CD4-positive, alpha-beta T cell treated with Interleukin-12 subunit alpha and Interleukin-12 subunit beta, for 1 hour (primary cell): ENCODE results near the gene OR1F1.
"Not testable (repeated sequence)": the region's sequence is repeated elsewhere in the genome, so short reads cannot be mapped to it uniquely, and the experiment has no call there.

Experiments
- DNase-seq: peaks from one replicate; pipeline ENCODE4 v3.0.0-alpha.2; 2020

OR1F1 gene

GRCh38 chr16:3175157-3176093 is 12.6 kb upstream of the OR1F1 start:
- no peak for DNase-seq

GRCh38 chr16:3179651-3180050 is 8.4 kb upstream of the OR1F1 start:
- no peak for DNase-seq

GRCh38 chr16:3180445-3180878 is 7.5 kb upstream of the OR1F1 start:
- DNase-seq = no peak

GRCh38 chr16:3182293-3182607 is 5.8 kb upstream of the OR1F1 start:
- DNase-seq = not testable (repeated sequence)

- DNase-seq = peak; percentile 54
Measured at GRCh38 chr16:3182608-3183444, 5.2 kb upstream of the OR1F1 start.

GRCh38 chr16:3183445-3184139 is 4.4 kb upstream of the OR1F1 start:
- DNase-seq = no peak

- no peak for DNase-seq
Measured at GRCh38 chr16:3186946-3187690, 886 bp upstream of the OR1F1 start.

- DNase-seq = no peak
Measured at GRCh38 chr16:3188675-3188924, 596 bp downstream of the OR1F1 start.

- DNase-seq = peak; percentile 38
Measured at GRCh38 chr16:3188925-3189825, 1.2 kb downstream of the OR1F1 start.

- no peak for DNase-seq
Measured at GRCh38 chr16:3189869-3190268, 1.9 kb downstream of the OR1F1 start.

GRCh38 chr16:3190949-3191353 is 2.9 kb downstream of the OR1F1 start:
- DNase-seq = peak; percentile 22

- no peak for DNase-seq
Measured at GRCh38 chr16:3192476-3193019, 4.5 kb downstream of the OR1F1 start.

GRCh38 chr16:3193221-3194212 is 5.5 kb downstream of the OR1F1 start:
- DNase-seq = no peak

- no peak for DNase-seq
Measured at GRCh38 chr16:3194792-3195191, 6.8 kb downstream of the OR1F1 start.

GRCh38 chr16:3195975-3196374 is 8.0 kb downstream of the OR1F1 start:
- no peak for DNase-seq

- not testable (repeated sequence) for DNase-seq
Measured at GRCh38 chr16:3197694-3198333, 9.8 kb downstream of the OR1F1 start.

GRCh38 chr16:3198334-3199072 is 10.5 kb downstream of the OR1F1 start:
- no peak for DNase-seq

- no peak for DNase-seq
Measured at GRCh38 chr16:3202903-3203539, 15.0 kb downstream of the OR1F1 start.
